DMS153 treated with DMSO at 0.1 percent for 48 hours (cell line): ENCODE measurements around the gene TET2.

Source experiments
- DNase-seq: peaks from one replicate; lab custom pipeline; 2025; ENCODE audit not compliant: unreplicated experiment; lab: John Stamatoyannopoulos, UW

Gene TET2

GRCh38 chr4:105181259-105181658, 34.6 kb downstream of the TET2 start:
- no peak for DNase-seq

GRCh38 chr4:105182211-105182610, 35.5 kb downstream of the TET2 start:
- no peak for DNase-seq

GRCh38 chr4:105184316-105184980, 37.8 kb downstream of the TET2 start:
- DNase-seq = no peak

GRCh38 chr4:105186701-105187161, 40.1 kb downstream of the TET2 start:
- no peak for DNase-seq

- no peak for DNase-seq
Observed at GRCh38 chr4:105189855-105190650, 43.4 kb downstream of the TET2 start.

GRCh38 chr4:105191621-105192210, 45.0 kb downstream of the TET2 start:
- no peak for DNase-seq

GRCh38 chr4:105192474-105192873, 45.8 kb downstream of the TET2 start:
- no peak for DNase-seq

- no peak for DNase-seq
Observed at GRCh38 chr4:105192910-105193309, 46.2 kb downstream of the TET2 start.

- DNase-seq = no peak
Observed at GRCh38 chr4:105193536-105193935, 46.9 kb downstream of the TET2 start.

- no peak for DNase-seq
Observed at GRCh38 chr4:105194328-105195231, 47.9 kb downstream of the TET2 start.

- no peak for DNase-seq
Observed at GRCh38 chr4:105196523-105197145, 50.0 kb downstream of the TET2 start.

- no peak for DNase-seq
Observed at GRCh38 chr4:105197777-105198176, 51.1 kb downstream of the TET2 start.

GRCh38 chr4:105198541-105198940, 51.9 kb downstream of the TET2 start:
- DNase-seq = no peak

GRCh38 chr4:105206214-105206613, 59.5 kb downstream of the TET2 start:
- no peak for DNase-seq

- DNase-seq = no peak
Observed at GRCh38 chr4:105207386-105207785, 60.7 kb downstream of the TET2 start.

GRCh38 chr4:105208561-105208960, 61.9 kb downstream of the TET2 start:
- DNase-seq = no peak

- no peak for DNase-seq
Observed at GRCh38 chr4:105210916-105211315, 64.2 kb downstream of the TET2 start.

GRCh38 chr4:105215609-105216313, 69.1 kb downstream of the TET2 start:
- no peak for DNase-seq

GRCh38 chr4:105225500-105225899, 78.8 kb downstream of the TET2 start:
- DNase-seq = no peak

- DNase-seq = no peak
Observed at GRCh38 chr4:105227054-105227453, 80.4 kb downstream of the TET2 start.
